Measurements from ENCODE around the gene SIVA1.

The SIVA1 gene

DNA sequence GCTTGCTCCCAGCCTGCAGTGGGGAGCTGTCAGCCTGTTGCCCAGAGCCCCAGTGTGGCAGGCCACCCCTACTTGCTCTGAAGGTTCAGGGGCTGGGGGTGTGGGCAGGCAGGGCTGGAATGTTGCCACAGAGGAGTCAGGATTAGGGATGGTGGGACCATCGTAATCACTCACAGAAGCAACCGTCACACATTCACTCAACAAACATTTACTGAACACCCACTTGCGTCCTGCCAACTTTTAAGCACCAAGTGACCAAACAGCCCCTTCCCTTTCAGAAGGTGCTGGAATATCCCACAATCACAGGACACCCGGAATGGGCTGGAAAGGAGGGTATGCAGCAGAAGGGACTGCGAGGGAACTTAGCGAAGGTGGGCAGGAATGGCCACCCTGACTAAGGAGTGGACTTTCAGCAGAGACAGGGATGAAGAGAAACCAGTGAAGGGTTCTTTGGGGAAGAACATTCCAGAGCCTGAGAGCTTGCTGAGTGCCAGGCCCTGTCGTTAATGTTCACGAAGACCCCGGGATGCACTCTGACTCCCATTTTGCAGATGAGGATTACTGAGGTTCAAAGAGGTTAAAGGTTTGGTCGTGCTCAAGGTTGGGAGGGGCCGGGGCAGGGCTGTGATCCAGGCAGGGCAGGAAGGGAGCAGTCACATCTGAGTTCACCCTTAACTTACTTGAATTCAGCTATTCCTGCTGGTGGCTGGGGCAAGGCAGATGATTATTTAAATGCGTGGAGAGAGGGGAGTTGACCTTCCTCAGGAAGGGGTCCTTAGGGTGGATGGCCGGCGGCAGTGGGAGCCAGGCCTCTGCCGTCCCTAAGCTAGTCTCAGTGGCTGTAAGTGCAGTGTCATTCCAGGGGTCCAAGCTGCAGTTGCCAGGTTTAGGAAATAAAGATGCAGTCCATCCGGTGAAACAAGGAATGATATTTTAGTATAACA lies 45.6 kb downstream of the SIVA1 start:
- DNase-seq = no peak

DNA sequence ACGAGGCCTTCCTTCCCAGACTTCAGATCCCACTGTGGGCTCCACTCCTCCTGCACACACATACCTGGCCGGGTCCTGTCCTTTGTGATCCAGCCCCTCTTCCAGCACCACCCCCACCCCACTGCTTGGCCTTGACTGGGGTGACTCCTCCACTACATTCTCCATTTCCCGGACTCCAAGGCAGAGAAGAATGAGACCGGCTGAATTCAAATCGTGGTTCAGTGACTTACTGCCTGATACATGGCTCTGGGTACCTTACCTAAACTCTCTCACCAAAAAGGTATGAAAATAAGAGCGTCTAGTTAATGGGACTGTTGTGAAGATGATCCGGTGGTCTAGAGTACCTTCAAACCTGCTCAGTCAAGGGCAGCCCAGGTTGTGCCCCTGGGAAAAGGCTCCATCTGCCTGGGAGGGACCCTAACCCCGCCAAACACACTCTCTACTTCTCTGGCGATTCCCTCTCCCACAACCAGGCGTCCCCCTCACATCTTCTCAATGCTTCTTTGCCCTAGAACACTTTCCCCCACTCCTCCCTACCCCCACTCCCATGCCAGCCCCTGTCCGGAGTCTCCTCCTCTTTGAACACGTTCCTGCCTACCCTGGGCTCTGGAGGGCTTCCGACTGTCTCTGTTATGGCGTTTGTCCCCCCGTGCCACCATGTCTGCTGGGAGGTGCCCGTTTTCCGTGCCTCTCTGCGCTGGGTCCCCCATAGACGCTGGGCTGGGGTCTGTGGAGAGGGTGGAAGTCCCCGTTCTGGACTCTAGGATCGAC lies 46.5 kb downstream of the SIVA1 start:
- DNase-seq = no peak

DNA sequence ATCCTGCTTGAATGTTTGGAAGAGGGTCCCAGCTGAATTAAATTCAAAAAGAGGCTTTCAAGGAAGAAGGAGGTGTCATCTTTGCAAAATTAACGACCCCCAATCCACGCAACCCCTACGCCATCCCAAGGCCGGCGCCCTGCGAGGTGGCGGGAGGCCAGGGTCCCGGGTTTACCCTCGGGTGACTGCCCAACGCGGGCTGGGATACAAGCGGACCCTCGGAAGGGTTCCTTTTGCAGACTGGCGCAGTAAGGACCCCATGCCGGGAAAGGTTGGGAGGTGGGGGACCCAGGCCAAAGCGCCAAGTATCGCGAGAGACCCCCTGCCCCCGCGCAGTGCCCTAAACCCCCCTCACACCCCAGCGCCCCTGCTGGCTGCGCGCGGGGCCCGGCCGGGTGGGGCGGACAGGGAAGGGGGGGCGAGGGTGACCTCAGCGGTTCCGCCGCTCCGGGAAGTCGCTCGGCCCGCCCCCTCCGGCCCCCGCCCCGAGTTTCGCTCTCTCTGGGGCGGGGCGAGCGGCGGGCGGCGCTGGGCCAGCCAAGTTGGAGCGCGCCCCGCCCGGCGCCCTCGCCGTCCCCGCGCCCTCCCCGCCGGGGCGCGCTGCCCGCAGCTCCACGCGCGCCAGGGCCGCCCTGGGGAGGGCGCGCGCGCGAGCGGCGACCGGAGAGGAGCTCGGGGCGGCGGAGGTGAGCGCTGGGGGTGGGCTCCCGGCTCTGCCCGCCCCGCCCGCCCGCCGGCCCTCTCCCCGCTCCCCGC lies 47.2 kb downstream of the SIVA1 start:
- no peak for DNase-seq

DNA sequence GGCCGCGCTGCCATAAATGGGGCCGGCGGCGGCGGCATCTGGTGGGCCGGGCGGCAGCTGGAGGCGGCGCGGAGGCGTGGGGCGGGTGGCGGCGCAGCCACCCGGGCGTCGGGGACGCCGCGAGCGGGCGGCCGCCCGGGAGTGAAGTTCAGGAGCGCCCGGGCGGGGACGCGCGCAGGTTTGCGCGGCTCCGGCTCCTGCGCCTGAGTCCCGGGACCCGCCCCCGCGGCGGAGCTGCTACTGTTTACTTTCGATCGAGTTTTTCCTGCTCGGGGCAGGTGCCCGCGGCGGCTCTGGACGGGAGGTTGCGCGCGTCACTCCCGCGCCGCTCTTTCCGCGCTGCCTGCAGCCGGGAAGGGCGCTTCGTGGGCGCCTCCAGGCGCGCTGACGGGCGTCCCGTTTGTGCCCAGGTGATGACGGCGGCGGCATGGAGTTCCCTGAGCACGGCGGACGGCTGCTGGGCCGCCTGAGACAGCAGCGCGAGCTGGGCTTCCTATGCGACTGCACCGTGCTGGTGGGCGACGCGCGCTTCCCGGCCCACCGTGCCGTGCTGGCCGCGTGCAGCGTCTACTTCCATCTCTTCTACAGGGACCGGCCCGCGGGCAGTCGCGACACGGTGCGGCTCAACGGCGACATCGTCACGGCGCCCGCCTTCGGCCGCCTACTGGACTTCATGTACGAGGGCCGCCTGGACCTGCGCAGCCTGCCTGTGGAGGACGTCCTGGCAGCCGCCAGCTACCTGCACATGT lies 48.0 kb downstream of the SIVA1 start, which contains the start of gene ZBTB42:
TSS of gene ZBTB42 (plus strand) at position 331 of the 749 bp plus-strand sequence. CDS start at position 428, 97 bp downstream.
- no peak for DNase-seq

DNA sequence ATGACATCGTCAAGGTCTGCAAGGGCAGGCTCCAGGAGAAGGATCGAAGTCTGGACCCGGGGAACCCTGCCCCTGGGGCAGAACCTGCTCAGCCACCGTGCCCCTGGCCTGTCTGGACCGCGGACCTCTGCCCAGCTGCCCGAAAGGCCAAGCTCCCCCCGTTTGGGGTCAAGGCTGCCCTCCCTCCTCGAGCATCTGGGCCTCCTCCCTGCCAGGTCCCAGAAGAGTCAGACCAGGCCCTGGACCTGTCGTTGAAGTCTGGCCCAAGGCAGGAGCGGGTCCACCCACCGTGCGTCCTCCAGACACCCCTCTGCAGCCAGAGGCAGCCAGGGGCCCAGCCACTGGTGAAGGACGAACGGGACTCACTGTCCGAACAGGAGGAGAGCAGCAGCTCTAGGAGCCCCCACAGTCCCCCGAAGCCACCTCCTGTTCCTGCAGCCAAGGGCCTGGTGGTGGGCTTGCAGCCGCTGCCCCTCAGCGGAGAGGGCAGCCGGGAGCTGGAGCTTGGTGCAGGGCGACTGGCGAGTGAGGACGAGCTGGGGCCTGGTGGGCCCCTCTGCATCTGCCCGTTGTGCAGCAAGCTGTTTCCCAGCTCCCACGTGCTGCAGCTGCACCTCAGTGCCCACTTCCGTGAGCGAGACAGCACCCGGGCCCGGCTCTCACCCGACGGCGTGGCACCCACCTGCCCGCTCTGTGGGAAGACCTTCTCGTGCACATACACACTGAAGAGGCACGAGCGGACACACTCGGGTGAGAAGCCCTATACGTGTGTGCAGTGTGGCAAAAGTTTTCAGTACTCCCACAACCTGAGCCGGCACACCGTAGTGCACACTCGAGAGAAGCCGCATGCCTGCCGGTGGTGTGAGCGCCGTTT lies 48.8 kb downstream of the SIVA1 start:
- no peak for DNase-seq

DNA sequence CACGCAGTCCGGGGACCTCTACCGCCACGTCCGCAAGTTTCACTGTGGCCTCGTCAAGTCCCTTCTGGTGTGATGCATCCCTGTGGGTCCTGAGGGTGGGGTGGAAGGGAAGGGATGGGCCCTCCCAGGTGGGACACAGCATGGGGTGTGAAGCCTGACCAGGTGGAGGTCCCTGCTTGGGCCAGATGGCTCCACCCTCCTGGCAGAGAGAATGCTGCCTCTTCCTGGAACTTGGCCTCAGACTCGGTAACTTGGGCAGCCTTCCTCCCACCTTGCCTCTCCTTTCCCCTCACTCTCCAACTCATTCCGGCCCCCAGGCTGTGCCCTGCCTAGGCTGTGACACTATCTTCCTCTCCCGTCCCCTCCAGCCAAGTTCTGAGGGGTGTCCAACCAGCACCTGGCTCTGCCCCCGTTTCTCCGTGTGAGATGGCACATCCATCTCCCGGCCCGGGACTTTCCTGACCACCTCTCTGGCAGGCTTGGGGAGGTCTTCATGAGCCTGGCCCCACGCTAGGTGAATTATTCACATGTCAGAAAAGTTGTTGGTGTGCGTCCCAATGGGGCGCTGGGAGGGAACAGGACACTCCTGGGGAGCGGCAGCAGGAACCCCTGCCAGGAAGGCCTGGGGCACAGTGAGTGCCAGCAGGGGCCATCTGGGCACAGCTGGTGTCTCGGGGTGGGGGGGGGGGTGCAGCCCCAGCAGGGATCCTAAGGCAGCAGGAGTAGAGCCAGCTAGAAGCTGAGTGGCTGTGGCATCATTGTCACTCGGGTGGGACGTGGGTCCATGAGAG lies 49.6 kb downstream of the SIVA1 start:
- no peak for DNase-seq

DNA sequence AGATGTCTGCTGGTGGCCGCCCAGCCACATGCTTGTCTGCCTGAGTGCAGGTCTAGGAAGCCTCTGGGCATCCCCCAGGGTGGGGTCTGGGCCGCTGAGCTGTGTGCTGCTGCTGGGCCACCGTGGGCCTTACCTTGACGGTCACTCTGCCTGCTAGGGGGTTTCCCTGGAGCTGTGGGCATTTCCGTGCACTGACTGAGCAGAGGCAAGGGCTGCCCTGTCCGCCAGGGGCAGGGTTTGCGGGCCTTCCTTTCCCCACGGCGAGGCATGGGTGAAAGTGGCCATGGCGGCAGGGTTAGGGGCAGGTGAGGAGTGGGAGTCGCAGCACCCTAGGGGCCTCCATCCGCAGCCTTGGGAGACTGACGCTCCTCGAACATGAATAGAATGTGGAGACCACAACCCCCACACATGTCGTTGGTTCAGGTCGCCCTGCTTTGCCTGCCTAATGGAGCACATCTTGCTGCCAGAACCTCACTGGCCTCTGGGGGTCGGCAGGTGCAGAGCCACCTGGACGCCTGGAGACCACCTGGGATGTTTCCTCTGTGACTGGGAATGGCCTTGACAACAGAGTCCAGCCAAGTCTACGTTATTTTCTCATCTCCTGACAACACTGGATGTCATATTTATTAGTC lies 50.4 kb downstream of the SIVA1 start:
- no peak for DNase-seq

DNA sequence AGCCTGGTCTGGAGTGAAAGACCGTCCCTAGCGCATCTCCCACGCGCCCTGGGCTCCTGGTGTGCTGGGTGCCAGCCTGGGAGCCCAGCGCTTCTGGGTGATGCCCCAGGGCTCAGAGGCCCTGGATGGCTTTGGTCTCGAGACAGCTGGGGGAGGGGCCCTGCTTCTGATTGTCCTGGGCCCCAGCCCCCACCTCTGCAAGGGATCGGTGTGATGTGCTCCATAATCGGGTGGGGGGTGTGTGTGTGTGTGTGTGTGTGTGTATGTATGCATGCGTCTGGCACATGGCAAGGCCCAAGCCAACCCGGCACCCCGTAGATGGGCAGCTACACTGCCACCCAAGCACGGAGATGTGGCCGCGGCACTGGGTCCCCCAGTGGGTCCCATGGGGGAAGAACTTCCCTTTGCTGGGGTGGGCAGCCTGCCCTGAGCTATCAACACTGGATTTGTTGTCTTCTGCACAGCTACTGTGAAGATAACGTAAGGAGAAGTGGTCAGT lies 51.0 kb downstream of the SIVA1 start:
- no peak for DNase-seq

DNA sequence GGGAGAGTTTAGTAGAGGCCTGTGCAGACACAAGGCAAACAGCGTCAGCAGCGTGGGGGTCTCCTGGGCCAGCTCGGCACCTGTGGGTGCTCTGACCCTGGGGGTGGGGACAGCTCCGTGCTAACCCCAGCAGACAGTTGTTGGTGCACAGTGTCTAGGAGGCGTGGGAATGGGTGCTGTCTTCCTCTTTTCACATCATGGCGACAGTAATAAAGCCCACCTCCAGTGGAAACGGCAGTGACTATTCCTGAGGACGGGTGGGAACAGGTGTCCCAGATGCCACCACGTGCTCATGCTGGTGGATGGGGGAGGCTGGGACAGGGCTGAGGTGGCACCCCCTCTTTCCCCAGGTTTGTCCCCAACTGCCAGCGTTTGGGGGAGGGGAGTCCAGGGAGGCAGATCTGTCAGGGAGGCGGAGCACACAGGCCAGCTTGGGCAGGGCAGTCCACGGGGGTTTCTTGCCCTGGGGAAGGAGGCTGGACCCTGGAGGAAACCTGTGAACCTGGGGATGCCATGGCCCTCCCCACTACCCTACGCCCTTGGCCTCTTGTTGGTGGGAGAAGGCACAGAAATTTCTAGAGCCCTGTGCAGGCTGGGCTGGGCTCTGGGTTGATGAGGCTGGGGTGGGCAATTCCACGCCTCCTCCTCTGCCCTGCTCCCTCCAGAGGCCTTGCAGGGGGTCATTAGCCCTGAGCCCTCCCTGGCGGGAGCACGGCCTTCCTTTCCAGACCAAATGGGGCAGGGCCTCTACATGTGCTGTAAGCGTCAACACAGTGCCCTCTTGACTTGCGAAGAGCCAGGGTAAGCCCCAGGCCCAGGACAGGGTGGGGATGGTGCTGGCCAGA lies 51.8 kb downstream of the SIVA1 start:
- DNase-seq = no peak

DNA sequence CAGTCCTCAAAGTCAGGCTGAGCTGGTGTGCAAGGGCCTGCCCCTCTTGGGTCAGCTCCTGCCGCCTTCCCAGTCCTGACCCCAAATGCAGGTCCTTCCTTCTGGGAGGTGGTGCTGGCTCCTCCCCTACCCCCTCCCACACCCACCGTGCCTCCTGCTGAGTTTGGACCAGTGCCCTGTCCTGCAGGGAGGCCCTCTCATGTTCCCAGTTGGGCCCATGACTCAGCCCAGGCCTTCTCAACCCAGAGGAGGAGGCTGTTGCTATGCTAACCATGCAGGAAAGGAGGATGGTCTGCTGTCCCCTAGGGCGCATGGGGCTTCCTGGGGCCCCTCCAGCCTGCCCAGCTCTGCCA lies 52.4 kb downstream of the SIVA1 start:
- DNase-seq = no peak

DNA sequence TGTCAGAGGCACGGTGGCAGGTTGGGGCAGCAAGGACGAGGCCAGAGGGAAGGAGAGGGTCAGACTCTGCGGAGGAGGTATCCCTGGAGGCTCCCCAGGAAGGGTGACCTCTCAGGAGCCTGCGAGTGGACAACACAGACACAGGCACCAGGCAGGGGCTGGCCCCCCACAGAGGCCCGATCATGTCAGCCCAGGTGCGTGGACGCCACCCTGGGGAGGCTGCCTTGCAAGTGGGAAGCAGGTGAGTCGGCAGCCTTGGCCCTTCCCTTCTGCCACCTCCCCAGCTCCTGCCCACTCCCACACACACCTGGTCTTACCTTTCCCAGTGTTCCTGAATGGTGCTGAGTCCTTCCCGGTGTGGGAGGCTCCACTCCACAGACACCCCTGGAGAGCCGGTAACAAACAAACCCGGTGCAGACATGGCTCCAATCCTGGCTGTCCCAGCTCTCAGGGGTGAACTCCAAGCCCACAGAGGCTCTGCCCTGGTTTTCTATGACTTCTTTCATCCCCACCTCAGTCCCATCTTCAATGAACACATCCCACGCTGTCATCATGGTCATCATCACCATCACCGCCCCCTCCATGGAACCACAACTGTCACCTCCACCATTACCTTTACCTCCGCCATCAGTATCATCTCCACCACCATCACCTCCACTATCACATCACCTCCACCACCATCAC lies 53.1 kb downstream of the SIVA1 start:
- no peak for DNase-seq

DNA sequence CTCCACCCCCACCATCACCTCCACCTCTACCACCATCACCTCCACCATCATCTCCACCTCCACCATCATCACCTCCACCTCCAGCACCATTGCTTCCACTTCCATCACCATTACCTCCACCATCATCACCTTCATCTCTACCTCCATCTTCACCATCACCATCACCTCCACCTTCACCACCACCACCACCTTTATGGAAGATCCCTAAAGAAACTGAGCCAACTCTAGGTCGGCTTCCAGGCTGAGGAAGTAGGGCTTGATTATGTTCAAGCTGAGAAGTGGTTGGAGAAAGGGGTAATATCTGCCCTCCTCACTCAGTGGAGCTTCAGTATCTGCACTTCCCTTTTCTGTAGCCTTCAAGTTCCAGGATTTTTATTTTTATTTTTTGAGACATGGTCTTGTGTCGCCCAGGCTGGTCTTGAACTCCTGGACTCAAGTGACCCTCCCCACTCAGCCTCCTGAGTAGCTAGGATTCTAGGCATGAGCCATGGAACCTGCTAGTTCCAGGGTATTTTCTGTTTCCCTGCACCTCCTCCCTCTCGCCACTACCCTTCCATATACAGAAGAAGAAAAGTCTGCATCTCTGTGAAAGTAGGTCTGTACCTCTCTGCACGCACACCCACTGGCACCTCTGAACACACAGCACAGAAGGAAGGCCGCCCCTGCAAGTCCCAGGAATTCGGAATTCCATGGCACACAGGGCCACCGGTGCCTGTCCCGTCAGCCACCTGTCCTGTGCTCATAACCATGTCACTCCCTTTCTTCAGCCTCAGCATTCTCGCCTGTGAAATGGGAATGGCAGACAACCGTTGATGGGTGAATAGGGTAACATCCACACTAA lies 53.9 kb downstream of the SIVA1 start:
- DNase-seq = no peak

DNA sequence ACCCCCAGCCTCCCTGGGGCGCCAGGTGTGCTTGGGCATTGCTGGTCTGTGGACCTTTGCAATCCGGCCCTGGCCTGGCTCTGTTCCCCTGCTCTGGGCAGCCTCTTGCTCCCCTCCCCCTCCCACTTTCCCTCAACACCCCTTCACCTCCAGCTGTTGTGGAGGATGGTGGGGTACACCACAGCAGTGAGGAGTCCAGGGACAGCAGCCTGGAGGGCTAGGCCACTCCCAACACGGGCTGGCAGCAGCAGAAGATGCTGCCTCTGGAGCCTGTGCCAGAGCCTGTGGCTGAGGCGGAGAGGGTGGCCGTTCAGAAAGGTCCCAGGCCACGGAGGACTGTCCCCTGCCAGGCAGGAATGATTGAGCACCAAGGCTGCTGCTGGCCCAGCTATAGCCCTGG lies 55.5 kb downstream of the SIVA1 start:
- DNase-seq = no peak

Measured in NCI-H2029 treated with DMSO at 0.1 percent for 48 hours (cell line).